GM19324 (cell line): ENCODE results near the gene ITPR2.
"Not testable (repeated sequence)": the region's sequence is repeated elsewhere in the genome, so short reads cannot be mapped to it uniquely, and the experiment has no call there.

Experiments used
- ATAC-seq: cut with Tn5 transposase; IDR thresholded peaks from one replicate; pipeline ENCODE4 v1.9.1; 2021; ENCODE audit warnings: mild to moderate bottlenecking, moderate library complexity; ENCODE audit not compliant: unreplicated experiment, low FRiP score

ITPR2 gene

GRCh38 chr12:26795910-26796309 is 37.1 kb downstream of the ITPR2 start:
- ATAC-seq = no peak

- no peak for ATAC-seq
Measured at GRCh38 chr12:26791301-26791791, 41.6 kb downstream of the ITPR2 start.

GRCh38 chr12:26790645-26790994 is 42.4 kb downstream of the ITPR2 start:
- ATAC-seq = no peak

GRCh38 chr12:26789731-26790644 is 43.0 kb downstream of the ITPR2 start:
- ATAC-seq = no peak

- no peak for ATAC-seq
Measured at GRCh38 chr12:26786865-26787514, 46.0 kb downstream of the ITPR2 start.

GRCh38 chr12:26786491-26786864 is 46.5 kb downstream of the ITPR2 start:
- no peak for ATAC-seq

GRCh38 chr12:26783816-26784379 is 49.1 kb downstream of the ITPR2 start:
- ATAC-seq = not testable (repeated sequence)

- no peak for ATAC-seq
Measured at GRCh38 chr12:26783131-26783526, 49.9 kb downstream of the ITPR2 start.

GRCh38 chr12:26782372-26783130 is 50.4 kb downstream of the ITPR2 start:
- no peak for ATAC-seq

GRCh38 chr12:26780656-26781055 is 52.3 kb downstream of the ITPR2 start:
- ATAC-seq = not testable (repeated sequence)

GRCh38 chr12:26778173-26778775 is 54.7 kb downstream of the ITPR2 start:
- ATAC-seq = not testable (repeated sequence)

- no peak for ATAC-seq
Measured at GRCh38 chr12:26777236-26777635, 55.8 kb downstream of the ITPR2 start.

- ATAC-seq = not testable (repeated sequence)
Measured at GRCh38 chr12:26775991-26776390, 57.0 kb downstream of the ITPR2 start.

GRCh38 chr12:26773313-26774104 is 59.5 kb downstream of the ITPR2 start:
- ATAC-seq = no peak

GRCh38 chr12:26771861-26772260 is 61.1 kb downstream of the ITPR2 start:
- no peak for ATAC-seq

- ATAC-seq = no peak
Measured at GRCh38 chr12:26770239-26771070, 62.5 kb downstream of the ITPR2 start.

- ATAC-seq = no peak
Measured at GRCh38 chr12:26769611-26770010, 63.4 kb downstream of the ITPR2 start.
